Mammary epithelial cell (primary cell): ENCODE results near the gene PTPRU.

Experiments
- CTCF ChIP-seq, 2 donors: IDR thresholded peaks in 1 of 2; conservative IDR thresholded peaks in 1 of 2; 2 replicates each; pipeline ENCODE4 v1.5.1; 2011 to 2012; ENCODE audit warnings: inconsistent platforms in 2 of 2, low read length in 2 of 2, mild to moderate bottlenecking in 2 of 2, control low read depth in 1 of 2, low read depth in 1 of 2; ENCODE audit not compliant: insufficient read depth in 1 of 2; ENCODE audit errors: extremely low read depth in 1 of 2
- EZH2 ChIP-seq: IDR thresholded peaks from 2 replicates; pipeline ENCODE4 v1.6.1; 2012; ENCODE audit warnings: low read length, inconsistent platforms, borderline replicate concordance

GRCh38 chr1:29280409-29281131, 44.2 kb downstream of the PTPRU start:
- TF ChIP-seq CTCF (conservative IDR thresholded peaks at IDR 0.05 in 1 of 2, IDR thresholded peaks at IDR 0.05 in 1 of 2; ENCODE audit: extremely low read depth in 1 of 2, insufficient read depth in 1 of 2, low read depth in 1 of 2, low read length in 2 of 2) (no peak), EZH2 (no peak)
